Stimulated activated memory B cell treated with anti-CD40 and anti-IgM and Interleukin-4, amounts not matched to agents 10 μg/mL and 1 μg/mL and 100 μg/mL, for 72 hours (primary cell): Measurements from ENCODE around the gene SLC41A3.

Experiments used
- ATAC-seq: fragments of 150-1000 bp; cut with Tn5 transposase; 2 replicates; pipeline ENCODE4 v1.10.0; 2021
- H3K27ac Mint-ChIP-seq: one replicate; pipeline ENCODE4 v1.8.0; 2022; ENCODE audit warnings: mild to moderate bottlenecking, mixed read lengths
- H3K27me3 Mint-ChIP-seq: one replicate; pipeline ENCODE4 v1.8.0; 2022; ENCODE audit warnings: mixed read lengths
- H3K36me3 Mint-ChIP-seq: one replicate; pipeline ENCODE4 v1.8.0; 2022; ENCODE audit warnings: mixed read lengths
- H3K4me1 Mint-ChIP-seq: one replicate; pipeline ENCODE4 v1.8.0; 2022; ENCODE audit warnings: mixed read lengths
- H3K4me3 Mint-ChIP-seq: one replicate; pipeline ENCODE4 v1.8.0; 2022; ENCODE audit warnings: mild to moderate bottlenecking, moderate library complexity, mixed read lengths
- H3K9me3 Mint-ChIP-seq: one replicate; pipeline ENCODE4 v1.8.0; 2022; ENCODE audit warnings: mixed read lengths

SLC41A3 gene

DNA sequence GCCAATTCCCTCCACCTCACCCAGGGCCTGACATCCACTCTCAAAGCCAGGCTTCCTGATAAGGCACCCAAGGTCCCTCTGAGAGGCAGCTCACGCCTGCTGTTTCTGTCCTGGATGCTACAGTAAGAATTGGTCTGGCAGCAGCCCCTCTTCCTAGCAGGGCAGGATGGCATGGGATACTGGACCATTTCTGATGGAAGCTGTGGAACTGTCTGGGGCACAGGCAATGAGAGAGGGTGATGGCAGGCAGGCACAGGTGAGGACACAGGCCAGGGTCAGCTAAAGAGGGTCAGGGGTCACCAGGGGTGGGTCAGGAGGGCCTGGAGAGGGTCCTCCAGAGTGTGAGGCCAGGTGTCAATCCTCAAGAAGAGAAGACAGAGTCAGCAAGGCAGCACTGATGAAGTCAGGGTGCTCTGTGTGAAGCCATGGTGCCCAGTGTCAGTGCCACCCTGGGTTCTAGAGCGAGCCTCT, 41.9 kb upstream of the SLC41A3 start:
- no peaks in the 10 kb centered on the region for H3K36me3 Mint-ChIP-seq
- H3K4me1 Mint-ChIP-seq = no peaks in the 10 kb centered on the region
- H3K9me3 Mint-ChIP-seq = no peaks in the 10 kb centered on the region
- no peak overlapping the region for H3K27ac Mint-ChIP-seq
- no peak overlapping the region for H3K4me3 Mint-ChIP-seq
- ATAC-seq = no peak
- peaks cover 37% of the 10 kb centered on the region for H3K27me3 Mint-ChIP-seq

GRCh38 chr3:126125341-126125740, 41.4 kb upstream of the SLC41A3 start:
- no peaks in the 10 kb centered on the region for H3K36me3 Mint-ChIP-seq
- H3K27ac Mint-ChIP-seq = no peak overlapping the region
- no peak for ATAC-seq
- no peaks in the 10 kb centered on the region for H3K9me3 Mint-ChIP-seq
- H3K27me3 Mint-ChIP-seq = peaks cover 37% of the 10 kb centered on the region
- no peaks in the 10 kb centered on the region for H3K4me1 Mint-ChIP-seq
- H3K4me3 Mint-ChIP-seq = no peak overlapping the region

DNA sequence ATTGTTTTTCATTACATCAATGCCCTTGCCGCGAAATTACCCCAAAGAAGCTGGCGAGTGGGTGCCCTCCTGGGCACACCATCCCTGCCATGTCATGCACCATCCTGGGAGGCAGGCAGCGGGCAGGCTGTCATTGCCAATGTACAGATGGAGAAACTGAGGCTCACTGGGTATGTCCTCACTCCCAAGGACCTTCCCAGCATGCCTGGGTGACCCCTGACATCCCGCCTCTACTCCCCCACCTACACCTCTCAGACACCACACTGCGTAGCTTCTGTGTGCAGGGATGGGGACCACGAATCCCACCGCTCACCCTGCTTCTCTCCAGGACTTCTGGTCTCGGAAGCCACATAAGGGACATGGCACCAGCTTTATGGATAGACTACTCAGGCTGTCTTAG, 41.0 kb upstream of the SLC41A3 start:
- Mint-ChIP-seq H3K4me1 (no peaks in the 10 kb centered on the region), H3K27ac (no peak overlapping the region), H3K27me3 (peaks cover 32% of the 10 kb centered on the region), H3K36me3 (no peaks in the 10 kb centered on the region), H3K9me3 (no peaks in the 10 kb centered on the region), H3K4me3 (no peak overlapping the region)
- no peak for ATAC-seq

GRCh38 chr3:126124148-126124868, 40.4 kb upstream of the SLC41A3 start:
- H3K27ac Mint-ChIP-seq = no peak overlapping the region

GRCh38 chr3:126121632-126122031, 37.7 kb upstream of the SLC41A3 start:
- Mint-ChIP-seq H3K4me1 (no peaks in the 10 kb centered on the region), H3K36me3 (no peaks in the 10 kb centered on the region), H3K4me3 (no peak overlapping the region), H3K27ac (no peak overlapping the region), H3K27me3 (peaks cover 28% of the 10 kb centered on the region), H3K9me3 (no peaks in the 10 kb centered on the region)
- ATAC-seq = no peak

More at GRCh38 chr3:126124148-126124868, 40.4 kb upstream of the SLC41A3 start:
- Mint-ChIP-seq H3K27me3 (peaks cover 34% of the 10 kb centered on the region), H3K9me3 (no peaks in the 10 kb centered on the region), H3K4me1 (no peaks in the 10 kb centered on the region), H3K4me3 (no peak overlapping the region), H3K36me3 (no peaks in the 10 kb centered on the region)
- no peak for ATAC-seq

DNA sequence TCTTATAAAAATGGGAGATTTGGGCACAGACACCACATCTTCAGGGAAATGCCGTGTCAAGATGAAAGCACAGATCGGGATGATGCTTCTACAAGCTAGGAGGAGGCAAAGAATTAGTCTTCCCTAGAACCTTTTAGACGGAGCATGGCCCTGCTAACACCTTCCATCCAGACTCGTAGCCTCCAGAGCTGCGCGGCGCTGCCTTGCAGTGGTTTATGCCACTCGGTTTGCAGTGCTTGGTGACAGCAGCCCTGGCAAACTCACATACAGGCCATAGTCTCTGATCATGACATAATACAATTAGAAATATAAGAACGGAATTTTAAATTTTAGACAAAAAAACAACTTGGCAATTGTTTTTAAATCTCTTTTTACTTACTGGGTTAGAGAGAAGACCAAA, 37.1 kb upstream of the SLC41A3 start:
- Mint-ChIP-seq H3K27ac (no peak overlapping the region), H3K4me1 (no peaks in the 10 kb centered on the region), H3K27me3 (peaks cover 22% of the 10 kb centered on the region), H3K4me3 (no peak overlapping the region), H3K36me3 (no peaks in the 10 kb centered on the region), H3K9me3 (no peaks in the 10 kb centered on the region)
- ATAC-seq = no peak

DNA sequence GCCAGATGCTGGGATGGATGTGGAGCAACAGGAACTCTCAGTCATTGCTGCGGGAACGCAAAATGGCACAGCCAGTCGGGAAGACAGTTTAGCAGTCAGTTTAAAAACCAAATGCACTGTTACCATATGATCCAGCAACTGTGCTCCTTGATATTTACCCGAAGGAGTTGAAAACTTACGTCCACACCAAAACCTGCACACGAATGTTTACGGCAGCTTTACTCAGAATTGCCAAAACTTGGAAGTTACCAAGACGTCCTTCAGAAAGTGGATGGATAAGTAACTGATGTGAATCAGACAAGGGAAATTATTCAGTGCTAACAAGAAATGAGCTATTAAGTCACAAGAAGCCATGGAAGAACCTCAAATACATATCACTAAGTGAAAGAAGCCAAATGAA, 36.1 kb upstream of the SLC41A3 start:
- no peak overlapping the region for H3K4me3 Mint-ChIP-seq
- no peak for ATAC-seq
- peaks cover 15% of the 10 kb centered on the region for H3K27me3 Mint-ChIP-seq
- no peaks in the 10 kb centered on the region for H3K9me3 Mint-ChIP-seq
- H3K27ac Mint-ChIP-seq = no peak overlapping the region
- H3K4me1 Mint-ChIP-seq = no peaks in the 10 kb centered on the region
- no peaks in the 10 kb centered on the region for H3K36me3 Mint-ChIP-seq

GRCh38 chr3:126119008-126119675, 35.2 kb upstream of the SLC41A3 start:
- H3K4me3 Mint-ChIP-seq = no peak overlapping the region
- ATAC-seq = no peak
- no peaks in the 10 kb centered on the region for H3K9me3 Mint-ChIP-seq
- H3K27ac Mint-ChIP-seq = no peak overlapping the region
- no peaks in the 10 kb centered on the region for H3K36me3 Mint-ChIP-seq
- H3K4me1 Mint-ChIP-seq = no peaks in the 10 kb centered on the region
- peaks cover 15% of the 10 kb centered on the region for H3K27me3 Mint-ChIP-seq

GRCh38 chr3:126118591-126118990, 34.7 kb upstream of the SLC41A3 start:
- Mint-ChIP-seq H3K4me3 (no peak overlapping the region), H3K27me3 (peaks cover 15% of the 10 kb centered on the region), H3K27ac (no peak overlapping the region), H3K4me1 (no peaks in the 10 kb centered on the region), H3K36me3 (no peaks in the 10 kb centered on the region), H3K9me3 (no peaks in the 10 kb centered on the region)
- ATAC-seq = no peak

DNA sequence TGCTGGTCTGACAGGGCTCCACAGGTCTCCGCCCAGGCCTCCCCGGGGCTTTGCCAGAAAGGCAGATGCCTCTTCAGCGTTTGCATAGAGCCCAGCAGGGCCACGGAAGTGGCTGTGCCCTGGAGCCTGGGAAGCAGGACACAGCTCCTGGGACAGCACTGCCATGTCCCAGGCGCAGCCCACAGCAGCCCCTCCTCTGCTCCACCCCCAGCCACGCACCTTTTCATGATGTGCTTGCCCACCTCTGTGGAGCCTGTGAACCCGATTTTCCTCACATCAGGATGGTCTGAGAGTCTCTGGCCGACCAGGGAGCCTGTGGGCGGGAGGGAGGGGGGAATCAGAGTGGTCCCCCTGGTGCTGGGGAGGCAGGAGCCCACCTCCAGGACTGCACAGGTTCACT, 33.9 kb upstream of the SLC41A3 start:
- no peak for ATAC-seq
- no peaks in the 10 kb centered on the region for H3K4me1 Mint-ChIP-seq

DNA sequence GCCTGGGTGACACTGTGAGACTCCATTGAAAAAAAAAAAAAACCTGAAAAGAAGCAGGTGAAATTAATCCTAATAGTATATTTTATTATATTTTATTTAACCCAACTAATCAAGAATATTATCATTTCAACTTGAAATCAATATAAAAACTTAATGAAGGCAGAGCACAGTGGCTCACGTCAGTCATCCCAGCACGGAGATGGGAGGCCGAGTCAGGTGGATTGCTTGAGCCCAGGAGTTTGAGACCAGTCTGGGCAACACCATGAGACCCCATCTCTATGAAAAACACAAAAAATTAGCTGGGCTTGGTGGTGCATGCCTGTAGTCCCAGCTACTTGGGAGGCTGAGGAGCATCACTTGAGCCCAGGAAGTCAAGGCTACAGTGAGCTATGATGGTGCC, 33.3 kb upstream of the SLC41A3 start:
- Mint-ChIP-seq H3K4me1 (no peaks in the 10 kb centered on the region), H3K36me3 (no peaks in the 10 kb centered on the region), H3K27me3 (peaks cover 15% of the 10 kb centered on the region), H3K27ac (no peak overlapping the region), H3K9me3 (no peaks in the 10 kb centered on the region), H3K4me3 (no peak overlapping the region)
- ATAC-seq = no peak

More for the DNA sequence above, 33.9 kb upstream of the SLC41A3 start:
- Mint-ChIP-seq H3K9me3 (no peaks in the 10 kb centered on the region), H3K4me3 (no peak overlapping the region), H3K27ac (no peak overlapping the region), H3K36me3 (no peaks in the 10 kb centered on the region), H3K27me3 (peaks cover 15% of the 10 kb centered on the region)

DNA sequence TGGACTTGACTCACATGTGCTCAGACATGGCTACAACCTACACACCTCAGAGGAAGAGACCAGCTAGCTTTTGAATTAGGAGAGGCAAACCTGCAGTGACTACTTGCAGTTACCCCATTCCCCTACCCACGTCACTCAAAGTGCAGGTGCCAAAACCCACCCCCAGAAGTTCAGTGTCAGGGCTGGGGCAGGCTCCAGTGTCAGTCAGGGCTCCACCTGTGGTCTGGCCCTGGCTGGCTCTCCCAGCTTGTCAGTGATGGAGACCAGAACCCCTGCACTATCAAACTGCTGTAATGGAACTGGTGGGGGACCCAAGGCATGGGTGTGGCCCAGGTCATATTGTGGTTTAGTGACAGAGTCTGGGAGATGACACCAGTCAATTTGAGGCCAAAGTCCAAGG, 32.6 kb upstream of the SLC41A3 start:
- Mint-ChIP-seq H3K27me3 (peaks cover 15% of the 10 kb centered on the region), H3K9me3 (no peaks in the 10 kb centered on the region), H3K27ac (no peak overlapping the region), H3K36me3 (no peaks in the 10 kb centered on the region), H3K4me3 (no peak overlapping the region), H3K4me1 (no peaks in the 10 kb centered on the region)
- no peak for ATAC-seq

DNA sequence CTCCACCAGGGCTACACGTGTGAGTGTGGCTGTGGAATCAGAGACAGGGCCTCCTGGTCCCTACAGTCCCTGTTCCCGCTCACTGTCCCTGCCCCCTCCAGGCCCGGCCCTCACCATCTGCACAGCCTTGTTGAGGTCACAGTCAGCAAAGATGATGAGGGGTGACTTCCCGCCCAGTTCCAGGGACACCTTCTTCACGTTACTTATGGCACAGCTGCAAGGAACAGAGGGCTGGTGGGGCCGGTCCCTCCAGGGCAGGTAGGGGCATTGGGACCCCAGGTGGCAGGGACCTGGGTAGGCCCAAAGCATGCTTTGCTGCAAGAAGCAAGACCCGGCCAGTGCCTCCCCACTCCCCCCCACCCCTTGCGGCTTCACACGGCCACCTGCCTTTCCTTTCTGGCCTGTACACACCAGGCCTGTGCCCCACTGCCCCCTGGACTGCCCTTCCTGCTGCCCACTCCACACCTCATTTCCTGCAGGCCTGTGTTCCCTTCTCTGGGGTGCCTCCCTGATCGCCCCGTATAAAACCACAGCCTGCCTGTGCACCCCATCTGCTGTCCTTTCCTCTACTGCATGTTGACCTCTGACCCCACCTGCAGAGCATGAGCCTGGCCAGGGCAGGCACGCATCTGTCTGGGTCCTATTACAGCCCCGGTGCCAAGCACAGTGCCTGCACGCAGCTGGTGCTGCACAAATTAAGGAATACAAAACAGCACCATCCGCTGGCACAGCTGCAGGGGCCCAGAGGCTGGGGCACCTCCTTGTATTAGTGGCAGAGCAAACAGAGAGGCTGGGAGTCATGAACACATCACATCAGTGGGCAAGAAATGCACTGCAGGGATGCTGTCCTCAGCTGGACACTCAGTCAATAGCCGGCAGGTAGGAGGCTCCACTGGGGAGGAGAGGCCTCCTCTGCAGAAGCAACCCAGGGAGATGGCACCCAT, 30.8 kb upstream of the SLC41A3 start:
- Mint-ChIP-seq H3K4me3 (no peak overlapping the region), H3K27me3 (peaks cover 14% of the 10 kb centered on the region), H3K27ac (no peak overlapping the region), H3K4me1 (no peaks in the 10 kb centered on the region), H3K9me3 (no peaks in the 10 kb centered on the region), H3K36me3 (no peaks in the 10 kb centered on the region)
- no peak for ATAC-seq

GRCh38 chr3:126113733-126114442, 30.0 kb upstream of the SLC41A3 start:
- no peak overlapping the region for H3K4me3 Mint-ChIP-seq
- no peaks in the 10 kb centered on the region for H3K4me1 Mint-ChIP-seq
- H3K36me3 Mint-ChIP-seq = no peaks in the 10 kb centered on the region
- peak; percentile 34 for ATAC-seq
- H3K27ac Mint-ChIP-seq = no peak overlapping the region
- no peaks in the 10 kb centered on the region for H3K9me3 Mint-ChIP-seq
- peaks cover 5% of the 10 kb centered on the region for H3K27me3 Mint-ChIP-seq

GRCh38 chr3:126113238-126113555, 29.3 kb upstream of the SLC41A3 start:
- H3K27ac Mint-ChIP-seq = no peak overlapping the region

More at GRCh38 chr3:126113238-126113555, 29.3 kb upstream of the SLC41A3 start:
- no peaks in the 10 kb centered on the region for H3K27me3 Mint-ChIP-seq
- H3K36me3 Mint-ChIP-seq = no peaks in the 10 kb centered on the region
- H3K4me3 Mint-ChIP-seq = no peak overlapping the region
- H3K9me3 Mint-ChIP-seq = no peaks in the 10 kb centered on the region
- ATAC-seq = no peak
- no peaks in the 10 kb centered on the region for H3K4me1 Mint-ChIP-seq
